Measurements from ENCODE around the gene FTO.

The FTO gene

GRCh38 chr16:53745753-53746266 is 41.9 kb downstream of the FTO start:
- H3K4me3 ChIP-seq (ENCODE audit: low read depth, low read length) = no peak overlapping the region
- no peak for TF ChIP-seq CTCF (IDR thresholded peaks at IDR 0.05; ENCODE audit: borderline replicate concordance, insufficient read depth, low read depth, low read length)

- no peak for TF ChIP-seq CTCF (IDR thresholded peaks at IDR 0.05; ENCODE audit: borderline replicate concordance, insufficient read depth, low read depth, low read length)
- no peak overlapping the region for H3K4me3 ChIP-seq (ENCODE audit: low read depth, low read length)
These were observed 48.6 kb downstream of the FTO start for GRCh38 chr16:53752560-53752959.

GRCh38 chr16:53753431-53753830 is 49.5 kb downstream of the FTO start:
- H3K4me3 ChIP-seq (ENCODE audit: low read depth, low read length) = no peak overlapping the region
- TF ChIP-seq CTCF (IDR thresholded peaks at IDR 0.05; ENCODE audit: borderline replicate concordance, insufficient read depth, low read depth, low read length) = no peak

- TF ChIP-seq CTCF (IDR thresholded peaks at IDR 0.05; ENCODE audit: borderline replicate concordance, insufficient read depth, low read depth, low read length) = no peak
- H3K4me3 ChIP-seq (ENCODE audit: low read depth, low read length) = no peak overlapping the region
These were observed 51.3 kb downstream of the FTO start for GRCh38 chr16:53755026-53755910.

GRCh38 chr16:53756275-53756996 is 52.5 kb downstream of the FTO start:
- H3K4me3 ChIP-seq (ENCODE audit: low read depth, low read length) = no peak overlapping the region
- no peak for TF ChIP-seq CTCF (IDR thresholded peaks at IDR 0.05; ENCODE audit: borderline replicate concordance, insufficient read depth, low read depth, low read length)

- no peak overlapping the region for H3K4me3 ChIP-seq (ENCODE audit: low read depth, low read length)
- no peak for TF ChIP-seq CTCF (IDR thresholded peaks at IDR 0.05; ENCODE audit: borderline replicate concordance, insufficient read depth, low read depth, low read length)
These were observed 54.1 kb downstream of the FTO start for GRCh38 chr16:53757971-53758609.

Data from GM12875 (cell line).